Chondrocyte (in vitro differentiated cells): Measurements from ENCODE around the gene SERPINH1. TPM values are rescaled to one million over a fixed set of nuclear protein-coding genes. Genes with fewer than 3 reads are reported as not detected.

Source experiments
- DNase-seq: peaks from one replicate; pipeline ENCODE4 v3.0.0; 2021; ENCODE audit warnings: mixed read lengths, low spot score
- H3K27ac Mint-ChIP-seq: one replicate; pipeline ENCODE4 v1.8.0; 2021; ENCODE audit warnings: mild to moderate bottlenecking, moderate library complexity, mixed read lengths; ENCODE audit not compliant: unreplicated experiment
- H3K27me3 Mint-ChIP-seq: 2 replicates; pipeline ENCODE4 v1.8.0; 2021; ENCODE audit warnings: low read depth, mixed read lengths
- H3K36me3 Mint-ChIP-seq: 2 replicates; pipeline ENCODE4 v1.8.0; 2021; ENCODE audit warnings: low read depth, mixed read lengths
- H3K4me1 Mint-ChIP-seq: 2 replicates; pipeline ENCODE4 v1.8.0; 2021; ENCODE audit warnings: low read depth, mild to moderate bottlenecking, mixed read lengths
- H3K4me3 Mint-ChIP-seq: one replicate; pipeline ENCODE4 v1.8.0; 2021; ENCODE audit warnings: mild to moderate bottlenecking, moderate library complexity, mixed read lengths; ENCODE audit not compliant: unreplicated experiment
- H3K9me3 Mint-ChIP-seq: 2 replicates; pipeline ENCODE4 v1.8.0; 2021; ENCODE audit warnings: low read depth, mixed read lengths
- CTCF ChIP-seq: fragments of 200-600 bp; sonication (generic); IDR thresholded peaks from 2 replicates; pipeline ENCODE4 v1.5.0; 2021; ENCODE audit warnings: antibody characterized with exemption, mild to moderate bottlenecking, moderate library complexity
- total RNA-seq: library from RNA; stranded (reverse); gene quantifications from 3 replicates; pipeline ENCODE4 v1.2.1, GENCODE V29; 2021

The SERPINH1 gene
- total RNA-seq, 1 donor from 2014 or later = 1,204 TPM

DNA sequence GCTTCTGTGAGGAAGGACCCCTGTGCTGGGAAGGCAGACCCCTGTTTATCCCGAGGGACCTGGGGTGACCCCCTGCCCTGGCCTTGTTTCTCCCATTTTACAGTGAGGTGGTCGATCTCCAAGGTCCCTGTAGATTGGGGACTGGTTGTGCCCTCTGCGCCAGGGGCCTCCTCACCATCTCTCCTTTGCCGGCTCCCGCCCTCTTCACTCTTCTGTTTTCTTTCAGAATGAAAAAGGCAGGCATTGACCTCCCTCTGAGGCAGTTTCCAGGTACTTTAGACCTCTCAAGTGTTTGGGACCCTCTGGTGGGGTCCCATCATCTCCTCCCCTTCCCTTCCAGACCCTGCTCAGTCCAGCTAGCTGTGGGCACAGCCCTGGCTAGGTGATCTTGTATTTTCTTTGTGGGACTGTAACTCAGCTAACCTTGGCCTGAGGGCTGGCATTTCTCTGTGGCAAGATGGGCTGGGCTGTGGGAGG is 1.5 kb downstream of the SERPINH1 start:
- H3K27me3 Mint-ChIP-seq = no peaks in the 10 kb centered on the region
- H3K4me3 Mint-ChIP-seq = peak overlapping the region; percentile 99

DNA sequence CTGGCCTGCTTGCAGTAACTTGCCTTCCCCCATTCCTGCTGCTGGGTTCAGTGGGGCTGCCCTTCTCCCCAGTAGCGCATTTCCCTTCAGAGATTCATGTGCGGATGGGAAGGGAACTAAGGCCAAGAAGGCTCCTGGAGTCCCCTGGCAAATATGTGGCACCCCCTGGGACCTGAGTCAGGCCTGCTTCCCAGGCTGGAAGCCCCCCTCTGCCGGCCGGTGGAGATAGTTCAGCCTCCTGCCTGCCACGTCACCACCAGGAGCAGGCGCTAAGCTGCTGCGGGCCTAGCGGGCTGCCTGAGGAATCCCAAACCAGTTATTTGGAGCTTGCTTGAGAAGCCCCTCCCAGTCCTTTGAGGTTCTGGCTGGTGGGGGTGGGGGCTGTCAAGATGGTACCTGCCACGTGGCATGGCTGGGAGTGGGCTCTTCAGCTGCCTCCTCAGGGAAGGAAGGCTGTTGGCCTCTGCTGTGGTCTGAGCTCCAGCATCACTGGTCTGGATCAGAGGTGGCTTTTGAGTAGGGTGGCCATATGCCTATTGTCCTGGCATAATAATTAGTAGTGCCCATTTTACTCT is 2.0 kb downstream of the SERPINH1 start:
- no peaks in the 10 kb centered on the region for H3K27me3 Mint-ChIP-seq
- peak overlapping the region; percentile 99 for H3K27ac Mint-ChIP-seq
- H3K9me3 Mint-ChIP-seq = no peaks in the 10 kb centered on the region
- H3K4me1 Mint-ChIP-seq = peaks cover 72% of the 10 kb centered on the region
- H3K36me3 Mint-ChIP-seq = peaks cover 33% of the 10 kb centered on the region
- peak overlapping the region; percentile 99 for H3K4me3 Mint-ChIP-seq
- no peak for DNase-seq
- TF ChIP-seq CTCF = peak; percentile 81

More for the DNA sequence above, 1.5 kb downstream of the SERPINH1 start:
- Mint-ChIP-seq H3K36me3 (peaks cover 28% of the 10 kb centered on the region), H3K9me3 (no peaks in the 10 kb centered on the region), H3K27ac (peak overlapping the region; percentile 99), H3K4me1 (peaks cover 74% of the 10 kb centered on the region)
- no peak for DNase-seq
- no peak for TF ChIP-seq CTCF

GRCh38 chr11:75565221-75565814 is 3.3 kb downstream of the SERPINH1 start:
- Mint-ChIP-seq H3K4me1 (peaks cover 59% of the 10 kb centered on the region), H3K27ac (peak overlapping the region; percentile 99), H3K4me3 (peak overlapping the region; percentile 99), H3K27me3 (no peaks in the 10 kb centered on the region), H3K9me3 (no peaks in the 10 kb centered on the region), H3K36me3 (peaks cover 34% of the 10 kb centered on the region)
- no peak for DNase-seq
- no peak for TF ChIP-seq CTCF

GRCh38 chr11:75565916-75566762 is 4.1 kb downstream of the SERPINH1 start:
- no peak for TF ChIP-seq CTCF
- no peak for DNase-seq
- H3K9me3 Mint-ChIP-seq = no peaks in the 10 kb centered on the region
- peaks cover 41% of the 10 kb centered on the region for H3K36me3 Mint-ChIP-seq
- peak overlapping the region; percentile 99 for H3K27ac Mint-ChIP-seq
- H3K4me1 Mint-ChIP-seq = peaks cover 54% of the 10 kb centered on the region
- H3K4me3 Mint-ChIP-seq = peak overlapping the region; percentile 99
- no peaks in the 10 kb centered on the region for H3K27me3 Mint-ChIP-seq

GRCh38 chr11:75566763-75567279 is 4.8 kb downstream of the SERPINH1 start:
- TF ChIP-seq CTCF = no peak
- Mint-ChIP-seq H3K4me1 (peaks cover 47% of the 10 kb centered on the region), H3K9me3 (no peaks in the 10 kb centered on the region), H3K27ac (peak overlapping the region; percentile 55), H3K36me3 (peaks cover 45% of the 10 kb centered on the region), H3K4me3 (peak overlapping the region; percentile 6), H3K27me3 (no peaks in the 10 kb centered on the region)
- no peak for DNase-seq
